GM12864 (cell line): ENCODE measurements around the gene ALK.

Experiments used
- DNase-seq: peaks from one replicate; pipeline ENCODE4 v3.0.0-alpha.2; 2011; ENCODE audit warnings: low read depth
- H3K4me3 ChIP-seq: 2 replicates; pipeline ENCODE4 v1.5.1; 2011; ENCODE audit warnings: mild to moderate bottlenecking, low read depth, low read length, control low read depth
- TF ChIP-seq, protein P1 (sequence below): IDR thresholded peaks from 2 replicates; pipeline ENCODE4 v1.5.1; 2011; ENCODE audit warnings: low read depth, mild to moderate bottlenecking, moderate library complexity, low read length, control low read depth, inconsistent platforms; ENCODE audit errors: missing control alignments

The ALK gene

GRCh38 chr2:29448096-29448688 lies 473.2 kb downstream of the ALK start:
- TF ChIP-seq, protein P1, sequence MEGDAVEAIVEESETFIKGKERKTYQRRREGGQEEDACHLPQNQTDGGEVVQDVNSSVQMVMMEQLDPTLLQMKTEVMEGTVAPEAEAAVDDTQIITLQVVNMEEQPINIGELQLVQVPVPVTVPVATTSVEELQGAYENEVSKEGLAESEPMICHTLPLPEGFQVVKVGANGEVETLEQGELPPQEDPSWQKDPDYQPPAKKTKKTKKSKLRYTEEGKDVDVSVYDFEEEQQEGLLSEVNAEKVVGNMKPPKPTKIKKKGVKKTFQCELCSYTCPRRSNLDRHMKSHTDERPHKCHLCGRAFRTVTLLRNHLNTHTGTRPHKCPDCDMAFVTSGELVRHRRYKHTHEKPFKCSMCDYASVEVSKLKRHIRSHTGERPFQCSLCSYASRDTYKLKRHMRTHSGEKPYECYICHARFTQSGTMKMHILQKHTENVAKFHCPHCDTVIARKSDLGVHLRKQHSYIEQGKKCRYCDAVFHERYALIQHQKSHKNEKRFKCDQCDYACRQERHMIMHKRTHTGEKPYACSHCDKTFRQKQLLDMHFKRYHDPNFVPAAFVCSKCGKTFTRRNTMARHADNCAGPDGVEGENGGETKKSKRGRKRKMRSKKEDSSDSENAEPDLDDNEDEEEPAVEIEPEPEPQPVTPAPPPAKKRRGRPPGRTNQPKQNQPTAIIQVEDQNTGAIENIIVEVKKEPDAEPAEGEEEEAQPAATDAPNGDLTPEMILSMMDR: no peak
- no peak overlapping the region for H3K4me3 ChIP-seq

DNA sequence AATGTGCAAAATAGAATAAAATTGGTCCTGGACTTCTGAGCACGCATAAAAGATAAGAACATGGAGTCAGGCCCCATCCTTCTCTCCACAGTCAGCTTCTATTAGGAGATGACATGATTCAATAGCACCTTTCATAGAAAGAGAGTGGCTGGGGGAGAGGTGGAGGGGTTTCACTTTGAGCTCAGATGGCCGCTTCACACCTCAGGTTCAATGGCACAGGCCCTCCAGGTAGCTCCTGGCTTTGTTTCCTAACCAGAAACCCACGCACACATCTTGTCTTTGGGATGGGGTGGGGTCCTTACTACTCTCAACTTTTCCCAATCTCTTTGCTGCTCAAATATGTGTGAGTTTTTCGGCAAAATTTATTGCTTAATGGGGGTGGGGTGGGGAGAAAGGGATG lies 473.9 kb downstream of the ALK start:
- TF ChIP-seq, protein P1: no peak
- H3K4me3 ChIP-seq: no peak overlapping the region
- no peak for DNase-seq

More at GRCh38 chr2:29448096-29448688, 473.2 kb downstream of the ALK start:
- no peak for DNase-seq

DNA sequence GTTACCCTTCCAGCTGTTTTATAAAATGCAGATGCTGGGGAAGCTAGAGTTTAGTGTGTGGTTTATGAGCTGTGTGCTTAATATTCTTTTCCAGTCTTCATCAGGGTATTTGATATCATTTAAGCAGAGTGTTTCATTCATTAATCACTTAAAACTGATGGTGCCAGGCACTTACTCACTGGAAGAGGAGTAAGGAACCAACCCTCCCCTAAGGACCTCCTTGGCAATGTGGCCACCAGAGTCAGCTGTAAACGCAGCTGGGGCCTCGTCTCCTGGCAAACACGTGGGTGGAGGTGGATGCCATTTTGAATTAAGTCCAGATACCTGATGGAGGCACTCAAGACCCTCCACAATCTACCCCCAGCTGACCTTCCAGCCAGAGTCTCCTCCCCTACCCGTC lies 474.5 kb downstream of the ALK start:
- DNase-seq: no peak
- TF ChIP-seq, protein P1: no peak
- no peak overlapping the region for H3K4me3 ChIP-seq

DNA sequence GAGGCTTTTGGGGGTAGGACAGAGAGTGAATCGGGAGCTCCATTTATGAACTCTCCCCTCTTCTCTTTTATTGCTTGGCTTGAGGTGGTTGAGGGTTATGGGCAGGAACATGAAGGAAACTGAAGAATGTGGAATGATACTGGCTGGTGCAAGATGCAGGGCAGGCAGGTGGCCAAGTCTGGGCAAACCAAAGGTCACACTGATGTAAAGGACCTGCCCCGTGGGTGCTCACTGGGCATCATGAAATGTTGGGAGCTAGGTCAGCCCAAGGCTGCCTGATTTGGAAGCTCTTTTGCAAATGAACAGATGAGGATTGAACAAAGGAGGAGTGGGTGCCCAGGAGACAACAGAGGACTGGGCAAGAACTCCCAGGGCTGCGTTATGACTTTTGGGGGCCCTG lies 477.2 kb downstream of the ALK start:
- no peak for DNase-seq
- TF ChIP-seq, protein P1: no peak
- no peak overlapping the region for H3K4me3 ChIP-seq

DNA sequence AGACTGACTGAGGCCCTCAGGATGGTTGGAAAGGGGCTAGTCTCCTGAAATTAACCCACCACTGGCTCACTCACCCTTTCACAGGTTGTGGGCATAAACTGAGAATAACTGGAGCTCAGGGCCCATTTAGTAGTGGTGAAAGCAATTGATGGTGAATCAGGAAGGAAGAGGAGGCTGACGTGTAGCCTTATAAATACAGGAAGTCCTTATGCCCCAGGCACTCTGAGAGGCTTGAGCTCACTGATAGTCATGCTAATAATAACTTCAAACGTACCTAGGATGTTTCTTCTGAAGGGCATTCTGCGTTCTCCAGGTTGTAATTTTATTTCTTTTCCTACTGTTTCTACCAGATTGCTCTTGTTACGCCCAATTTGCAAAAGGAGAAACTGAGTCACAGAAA lies 477.8 kb downstream of the ALK start:
- DNase-seq: no peak
- TF ChIP-seq, protein P1: no peak
- H3K4me3 ChIP-seq: no peak overlapping the region

DNA sequence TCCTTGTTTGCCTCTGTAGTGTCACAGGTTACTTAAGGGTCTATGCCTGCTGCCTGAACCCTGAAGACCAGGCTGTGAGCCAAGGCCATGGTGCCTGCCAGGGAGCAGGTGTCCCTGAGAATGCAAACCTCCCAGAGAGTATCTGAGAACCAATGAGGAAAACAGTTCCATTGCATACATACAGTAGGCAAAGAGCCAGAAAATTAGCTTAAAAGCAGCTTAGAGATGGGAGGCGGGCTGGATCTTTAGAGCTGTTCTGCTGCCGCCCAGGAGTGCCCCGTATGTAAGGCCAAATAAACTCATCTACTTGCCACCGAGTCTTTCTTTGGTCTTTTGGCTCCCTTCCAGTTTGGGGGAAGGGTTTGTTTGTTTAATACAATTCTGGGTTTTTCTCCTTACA lies 478.2 kb downstream of the ALK start:
- no peak overlapping the region for H3K4me3 ChIP-seq
- DNase-seq: no peak
- TF ChIP-seq, protein P1: no peak

DNA sequence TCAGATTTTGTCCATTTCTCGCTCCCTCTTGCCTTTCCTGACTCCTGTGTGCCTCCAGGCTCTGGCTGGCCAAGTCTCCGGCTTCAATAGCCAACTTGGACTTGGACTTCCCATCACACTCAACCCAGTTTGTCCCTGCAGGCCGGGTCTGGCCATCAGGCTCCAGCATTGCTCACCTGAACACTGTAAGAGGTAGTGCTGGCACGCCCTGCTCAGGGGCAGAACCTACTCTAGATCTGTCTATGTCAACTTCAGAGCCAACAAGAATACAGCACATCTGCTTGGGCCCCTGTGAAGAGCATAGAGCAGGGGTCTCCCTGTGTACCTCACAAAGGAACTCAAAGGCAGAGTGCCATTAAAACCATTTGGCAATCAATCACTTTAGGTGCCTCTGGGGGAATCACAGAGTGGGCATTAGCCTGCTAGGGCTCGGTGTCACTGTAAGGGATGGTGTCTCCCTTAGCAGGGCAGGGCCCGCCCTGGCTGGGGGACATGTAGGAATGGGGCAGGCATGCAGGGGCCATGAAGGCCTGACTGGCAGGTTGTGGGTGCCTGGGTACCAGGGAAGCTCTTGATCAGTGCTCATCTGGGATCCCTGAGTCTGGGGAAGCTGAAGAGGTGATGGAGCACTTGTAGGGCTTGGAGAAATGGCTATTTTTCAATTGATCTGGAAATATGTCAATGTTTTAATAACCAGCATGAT lies 480.3 kb downstream of the ALK start:
- no peak for DNase-seq
- TF ChIP-seq, protein P1: no peak

More for the DNA sequence above, 480.3 kb downstream of the ALK start:
- H3K4me3 ChIP-seq: no peak overlapping the region
